Keratinocyte (primary cell): ENCODE results near the gene RUNX1. TPM values are rescaled to one million over a fixed set of nuclear protein-coding genes. Genes with fewer than 3 reads are reported as not detected.

ENCODE experiments used
- DNase-seq: peaks from one replicate; pipeline ENCODE4 v3.0.0-alpha.2; 2011; ENCODE audit warnings: low read depth, missing footprints, low spot score
- FAIRE-seq: peaks from 2 replicates; lab custom pipeline; 2011; peaks lifted over from hg19 to GRCh38; lab: Jason Lieb, UNC
- H2AFZ ChIP-seq: 2 replicates; pipeline ENCODE4 v1.6.0; 2012; ENCODE audit warnings: low read length, control low read depth, inconsistent platforms; ENCODE audit not compliant: control insufficient read depth
- H3K27ac ChIP-seq: 2 replicates; pipeline ENCODE4 v1.5.1; 2011; ENCODE audit warnings: low read length; ENCODE audit not compliant: control insufficient read depth, insufficient read depth
- H3K27me3 ChIP-seq: 3 replicates; pipeline ENCODE4 v1.6.0; 2011; ENCODE audit warnings: low read length; ENCODE audit not compliant: control insufficient read depth, insufficient read depth; ENCODE audit errors: extremely low read depth
- H3K36me3 ChIP-seq, 2 experiments: 2 replicates in 1 of 2; 3 replicates in 1 of 2; pipeline ENCODE4 v1.5.1; 2011; ENCODE audit warnings: low read length in 2 of 2, mild to moderate bottlenecking in 1 of 2; ENCODE audit not compliant: control insufficient read depth in 2 of 2, insufficient read depth in 2 of 2; ENCODE audit errors: extremely low read depth in 1 of 2
- H3K4me1 ChIP-seq: 3 replicates; pipeline ENCODE4 v1.5.1; 2011; ENCODE audit warnings: low read length; ENCODE audit not compliant: control insufficient read depth, insufficient read depth; ENCODE audit errors: extremely low read depth
- H3K4me2 ChIP-seq: 3 replicates; pipeline ENCODE4 v1.6.0; 2011; ENCODE audit warnings: low read depth, low read length; ENCODE audit not compliant: control insufficient read depth, insufficient read depth; ENCODE audit errors: extremely low read depth
- H3K4me3 ChIP-seq, 3 experiments: fragments of 200-600 bp in 1 of 3; sonication (generic) in 1 of 3; 2 replicates in 2 of 3; 3 replicates in 1 of 3; pipeline ENCODE4 v1.5.1; 2011 to 2016; ENCODE audit warnings: low read length in 3 of 3, mild to moderate bottlenecking in 3 of 3, control low read depth in 2 of 3, inconsistent platforms in 1 of 3, low read depth in 1 of 3, mixed read lengths in 1 of 3, mixed run types in 1 of 3, moderate library complexity in 1 of 3; ENCODE audit not compliant: control insufficient read depth in 2 of 3, insufficient read depth in 2 of 3; ENCODE audit errors: extremely low read depth in 1 of 3
- H3K79me2 ChIP-seq: 2 replicates; pipeline ENCODE4 v1.6.0; 2012; ENCODE audit warnings: low read length; ENCODE audit not compliant: control insufficient read depth, insufficient read depth
- H3K9ac ChIP-seq: 3 replicates; pipeline ENCODE4 v1.6.0; 2011; ENCODE audit warnings: low read length; ENCODE audit not compliant: control insufficient read depth, insufficient read depth; ENCODE audit errors: extremely low read depth
- H3K9me1 ChIP-seq: 3 replicates; pipeline ENCODE4 v1.6.0; 2011; ENCODE audit warnings: low read length; ENCODE audit not compliant: control insufficient read depth, insufficient read depth; ENCODE audit errors: extremely low read depth
- H3K9me3 ChIP-seq: 2 replicates; pipeline ENCODE4 v1.5.1; 2012; ENCODE audit warnings: low read depth, low read length; ENCODE audit not compliant: control insufficient read depth
- H4K20me1 ChIP-seq: 3 replicates; pipeline ENCODE4 v1.6.0; 2011; ENCODE audit warnings: low read length; ENCODE audit not compliant: control insufficient read depth, insufficient read depth; ENCODE audit errors: extremely low read depth
- EZH2 ChIP-seq: IDR thresholded peaks from one replicate; pipeline ENCODE4 v1.6.1; 2012; ENCODE audit warnings: inconsistent platforms, mild to moderate bottlenecking, low read length, moderate library complexity
- dilution Hi-C: fragments of 300-500 bp; cut with MboI; formaldehyde crosslinking; loops from one replicate; pipeline ENCODE4 v1.7.0; 2020; ENCODE audit warnings: low sequenced_read_pairs; ENCODE audit not compliant: extremely low pct_ligation_motif_present
- polyA plus RNA-seq, 5 experiments: library from polyadenylated mRNA; depleted of rRNA in 3 of 5; stranded (reverse) in 3 of 5; stranded (forward) in 1 of 5; unstranded in 1 of 5; fragments of >200 nt; gene quantifications; 1 replicate in 1 of 5; 2 replicates in 3 of 5; 3 replicates in 1 of 5; pipeline versions ENCODE4 v1.2.1 to v1.2.3, GENCODE V29; 2011 to 2012; ENCODE audit warnings: missing spikeins in 2 of 5, low read depth in 1 of 5, low replicate concordance in 1 of 5
- TF ChIP-seq, protein P1 (sequence below), 3 experiments: IDR thresholded peaks in 1 of 3; conservative IDR thresholded peaks in 1 of 3; optimal IDR thresholded peaks in 1 of 3; 2 replicates in 2 of 3; 3 replicates in 1 of 3; pipeline versions ENCODE3 to v1.5.1; 2011; ENCODE audit warnings: low read length in 3 of 3, mild to moderate bottlenecking in 3 of 3, moderate library complexity in 2 of 3, control low read depth in 1 of 3, inconsistent platforms in 1 of 3; ENCODE audit not compliant: insufficient read depth in 2 of 3; ENCODE audit errors: extremely low read depth in 1 of 3

Gene RUNX1
- polyA plus RNA-seq, 1 donor (not counting 4 experiments of a cell fraction or from before 2014, with no cell fraction given), result 44.9 TPM

DNA sequence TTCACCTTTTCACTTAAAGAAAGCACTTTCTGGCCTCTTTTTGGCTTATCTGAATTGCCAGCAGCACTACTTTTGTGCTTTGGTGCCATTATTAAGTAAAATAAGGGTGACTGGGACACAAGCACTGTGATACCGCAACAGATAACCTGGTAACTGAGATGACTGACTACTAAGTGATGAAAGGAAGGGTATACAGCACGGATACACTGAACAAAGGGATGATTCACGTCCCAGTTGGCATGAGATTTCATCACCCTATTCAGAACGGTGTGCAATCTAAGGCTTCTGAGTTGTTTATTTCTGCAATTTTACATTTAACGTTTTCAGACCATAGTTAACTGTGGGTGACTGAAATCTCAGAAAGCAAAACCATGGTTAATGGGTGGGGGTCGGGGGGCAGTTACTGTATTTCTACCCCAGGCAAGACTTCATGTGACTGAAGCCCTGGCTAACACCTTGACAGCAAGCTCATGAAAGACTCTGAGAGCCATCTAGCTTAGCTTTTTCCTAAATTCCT is 277.5 kb downstream of the RUNX1 start:
- FAIRE-seq (peak; percentile 94), DNase-seq (no peak)
- peak overlapping the region; percentile 35 for H3K4me2 ChIP-seq
- peak overlapping the region; percentile 88 for H3K27ac ChIP-seq
- peaks cover 9% of the 10 kb centered on the region for H3K4me1 ChIP-seq
- peak overlapping the region; percentile 48 for H3K9ac ChIP-seq
- H3K36me3 ChIP-seq, result no peaks in the 10 kb centered on the region
- H3K79me2 ChIP-seq, result no peaks in the 10 kb centered on the region
- no peaks in the 10 kb centered on the region for H4K20me1 ChIP-seq
- no peak overlapping the region for H3K4me3 ChIP-seq
- no peaks in the 10 kb centered on the region for H3K9me3 ChIP-seq
- TF ChIP-seq, protein P1, sequence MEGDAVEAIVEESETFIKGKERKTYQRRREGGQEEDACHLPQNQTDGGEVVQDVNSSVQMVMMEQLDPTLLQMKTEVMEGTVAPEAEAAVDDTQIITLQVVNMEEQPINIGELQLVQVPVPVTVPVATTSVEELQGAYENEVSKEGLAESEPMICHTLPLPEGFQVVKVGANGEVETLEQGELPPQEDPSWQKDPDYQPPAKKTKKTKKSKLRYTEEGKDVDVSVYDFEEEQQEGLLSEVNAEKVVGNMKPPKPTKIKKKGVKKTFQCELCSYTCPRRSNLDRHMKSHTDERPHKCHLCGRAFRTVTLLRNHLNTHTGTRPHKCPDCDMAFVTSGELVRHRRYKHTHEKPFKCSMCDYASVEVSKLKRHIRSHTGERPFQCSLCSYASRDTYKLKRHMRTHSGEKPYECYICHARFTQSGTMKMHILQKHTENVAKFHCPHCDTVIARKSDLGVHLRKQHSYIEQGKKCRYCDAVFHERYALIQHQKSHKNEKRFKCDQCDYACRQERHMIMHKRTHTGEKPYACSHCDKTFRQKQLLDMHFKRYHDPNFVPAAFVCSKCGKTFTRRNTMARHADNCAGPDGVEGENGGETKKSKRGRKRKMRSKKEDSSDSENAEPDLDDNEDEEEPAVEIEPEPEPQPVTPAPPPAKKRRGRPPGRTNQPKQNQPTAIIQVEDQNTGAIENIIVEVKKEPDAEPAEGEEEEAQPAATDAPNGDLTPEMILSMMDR (optimal IDR thresholded peaks at IDR 0.05 in 1 of 3, IDR thresholded peaks at IDR 0.05 in 1 of 3, conservative IDR thresholded peaks at IDR 0.05 in 1 of 3; ENCODE audit: extremely low read depth in 1 of 3, insufficient read depth in 2 of 3, low read length in 3 of 3), result no peak
- TF ChIP-seq EZH2, result no peak
- no peaks in the 10 kb centered on the region for H3K9me1 ChIP-seq
- H3K27me3 ChIP-seq, result no peaks in the 10 kb centered on the region
- dilution Hi-C loops, result no loop called here
- no peak overlapping the region for H2AFZ ChIP-seq

DNA sequence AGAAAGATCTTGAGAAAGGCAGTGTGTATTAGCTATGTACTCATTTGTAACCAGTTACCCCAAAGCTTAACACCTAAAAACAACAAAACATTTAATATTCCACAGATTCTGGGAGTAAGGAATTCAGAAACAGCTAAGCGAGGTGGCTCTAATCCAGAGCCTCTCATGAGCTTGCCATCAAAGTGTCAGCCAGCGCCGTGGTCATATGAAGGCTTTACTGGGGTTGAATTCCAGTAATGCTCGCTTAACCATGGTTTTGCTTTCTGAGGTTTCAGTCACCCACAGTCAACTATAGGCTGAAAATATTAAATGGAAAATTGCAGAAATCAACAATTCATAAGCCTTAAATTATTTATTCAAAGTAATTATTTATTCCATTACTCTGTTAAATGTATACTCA is 278.5 kb downstream of the RUNX1 start:
- peaks cover 9% of the 10 kb centered on the region for H3K4me1 ChIP-seq
- H2AFZ ChIP-seq, result no peak overlapping the region
- H3K9me3 ChIP-seq, result no peaks in the 10 kb centered on the region
- no peaks in the 10 kb centered on the region for H3K36me3 ChIP-seq
- no peak overlapping the region for H3K4me2 ChIP-seq
- no peaks in the 10 kb centered on the region for H3K79me2 ChIP-seq
- no peaks in the 10 kb centered on the region for H3K9me1 ChIP-seq
- no peak overlapping the region for H3K27ac ChIP-seq
- no peak for FAIRE-seq
- no peak overlapping the region for H3K4me3 ChIP-seq
- no peak for TF ChIP-seq EZH2
- TF ChIP-seq, protein P1 (optimal IDR thresholded peaks at IDR 0.05 in 1 of 3, IDR thresholded peaks at IDR 0.05 in 1 of 3, conservative IDR thresholded peaks at IDR 0.05 in 1 of 3; ENCODE audit: extremely low read depth in 1 of 3, insufficient read depth in 2 of 3, low read length in 3 of 3), result no peak
- no peak overlapping the region for H3K9ac ChIP-seq
- H3K27me3 ChIP-seq, result no peaks in the 10 kb centered on the region
- no peaks in the 10 kb centered on the region for H4K20me1 ChIP-seq
- dilution Hi-C loops, result no loop called here
- DNase-seq, result no peak
